PFSK-1 (cell line): ENCODE results near the gene MAD1L1.

Experiments used
- FOXP2 ChIP-seq: optimal IDR thresholded peaks from 2 replicates; pipeline ENCODE3; 2011; ENCODE audit warnings: borderline replicate concordance, control low read depth, inconsistent platforms; ENCODE audit not compliant: insufficient read depth; ENCODE audit errors: extremely low read length, extremely low read depth
- POLR2AphosphoS5 ChIP-seq: IDR thresholded peaks from 2 replicates; pipeline ENCODE4 v1.6.1; 2012; ENCODE audit warnings: low read depth, mild to moderate bottlenecking, control low read depth, low read length, moderate library complexity
- SIN3A ChIP-seq: IDR thresholded peaks from 2 replicates; pipeline ENCODE4 v1.6.1; 2012; ENCODE audit warnings: mild to moderate bottlenecking, low read length, moderate library complexity, borderline replicate concordance; ENCODE audit not compliant: insufficient read depth
- TAF1 ChIP-seq: IDR thresholded peaks from 2 replicates; pipeline ENCODE4 v1.6.1; 2012; ENCODE audit warnings: low read length, control low read depth, borderline replicate concordance; ENCODE audit not compliant: insufficient read depth
- TF ChIP-seq, protein P1 (sequence below), 2 experiments: IDR thresholded peaks; 2 replicates each; pipeline versions ENCODE4 v1.6.1 to v1.8.0; 2011 to 2012; ENCODE audit warnings: low read depth in 2 of 2, low read length in 2 of 2, control low read depth in 1 of 2, inconsistent platforms in 1 of 2, mild to moderate bottlenecking in 1 of 2, moderate library complexity in 1 of 2; ENCODE audit not compliant: insufficient read depth in 1 of 2

The MAD1L1 gene

DNA sequence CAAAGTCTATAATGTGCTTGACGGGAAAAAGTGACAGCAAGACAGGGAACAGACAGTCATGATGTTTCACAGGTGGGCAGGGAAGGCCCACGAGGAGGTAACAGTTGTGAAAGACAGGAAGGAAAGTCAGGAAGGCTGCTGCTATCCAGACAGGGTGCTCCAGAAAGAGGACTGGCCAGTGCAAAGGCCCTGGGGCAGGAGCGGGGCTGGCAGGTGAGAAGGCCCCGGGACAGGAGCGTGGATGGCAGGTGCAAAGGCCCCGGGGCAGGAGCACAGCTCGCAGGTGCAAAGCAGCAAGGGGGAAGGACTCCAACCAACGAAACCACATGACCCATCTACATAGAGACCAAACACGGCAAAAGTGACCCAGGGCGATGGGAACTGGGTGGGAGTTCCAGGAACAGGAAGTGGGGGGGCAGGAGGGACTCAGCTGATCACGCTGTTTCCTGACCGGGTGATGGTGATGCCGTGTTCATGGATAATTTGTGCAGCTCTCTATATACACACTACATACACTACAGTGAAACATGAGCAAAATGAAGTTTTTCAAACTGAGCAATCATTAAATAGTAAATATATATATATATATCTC is 138.2 kb downstream of the MAD1L1 start:
- TF ChIP-seq POLR2AphosphoS5 (no peak), SIN3A (no peak), TAF1 (no peak), FOXP2 (no peak)
- TF ChIP-seq, protein P1, sequence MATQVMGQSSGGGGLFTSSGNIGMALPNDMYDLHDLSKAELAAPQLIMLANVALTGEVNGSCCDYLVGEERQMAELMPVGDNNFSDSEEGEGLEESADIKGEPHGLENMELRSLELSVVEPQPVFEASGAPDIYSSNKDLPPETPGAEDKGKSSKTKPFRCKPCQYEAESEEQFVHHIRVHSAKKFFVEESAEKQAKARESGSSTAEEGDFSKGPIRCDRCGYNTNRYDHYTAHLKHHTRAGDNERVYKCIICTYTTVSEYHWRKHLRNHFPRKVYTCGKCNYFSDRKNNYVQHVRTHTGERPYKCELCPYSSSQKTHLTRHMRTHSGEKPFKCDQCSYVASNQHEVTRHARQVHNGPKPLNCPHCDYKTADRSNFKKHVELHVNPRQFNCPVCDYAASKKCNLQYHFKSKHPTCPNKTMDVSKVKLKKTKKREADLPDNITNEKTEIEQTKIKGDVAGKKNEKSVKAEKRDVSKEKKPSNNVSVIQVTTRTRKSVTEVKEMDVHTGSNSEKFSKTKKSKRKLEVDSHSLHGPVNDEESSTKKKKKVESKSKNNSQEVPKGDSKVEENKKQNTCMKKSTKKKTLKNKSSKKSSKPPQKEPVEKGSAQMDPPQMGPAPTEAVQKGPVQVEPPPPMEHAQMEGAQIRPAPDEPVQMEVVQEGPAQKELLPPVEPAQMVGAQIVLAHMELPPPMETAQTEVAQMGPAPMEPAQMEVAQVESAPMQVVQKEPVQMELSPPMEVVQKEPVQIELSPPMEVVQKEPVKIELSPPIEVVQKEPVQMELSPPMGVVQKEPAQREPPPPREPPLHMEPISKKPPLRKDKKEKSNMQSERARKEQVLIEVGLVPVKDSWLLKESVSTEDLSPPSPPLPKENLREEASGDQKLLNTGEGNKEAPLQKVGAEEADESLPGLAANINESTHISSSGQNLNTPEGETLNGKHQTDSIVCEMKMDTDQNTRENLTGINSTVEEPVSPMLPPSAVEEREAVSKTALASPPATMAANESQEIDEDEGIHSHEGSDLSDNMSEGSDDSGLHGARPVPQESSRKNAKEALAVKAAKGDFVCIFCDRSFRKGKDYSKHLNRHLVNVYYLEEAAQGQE (IDR thresholded peaks at IDR 0.05; ENCODE audit: insufficient read depth in 1 of 2, low read depth in 2 of 2, low read length in 2 of 2) = no peak

DNA sequence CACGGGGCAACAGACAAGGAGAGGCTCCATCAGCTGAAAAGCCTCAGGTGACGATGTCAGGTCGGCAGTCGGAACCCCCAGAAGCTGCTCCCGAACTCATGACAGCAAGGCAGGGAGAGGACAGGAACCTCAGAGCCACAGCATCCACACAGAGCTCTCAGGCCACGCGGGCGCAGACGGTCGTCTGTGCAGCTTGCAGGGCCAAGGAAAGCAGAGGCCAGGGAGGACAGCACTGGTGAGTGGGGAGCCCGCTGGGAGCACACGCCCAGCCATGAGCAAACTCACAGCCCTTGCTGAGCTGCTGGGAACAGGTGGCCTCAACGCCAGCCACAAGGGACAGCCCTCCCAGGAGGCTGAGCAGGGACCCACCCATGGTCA is 138.9 kb downstream of the MAD1L1 start:
- no peak for TF ChIP-seq POLR2AphosphoS5

DNA sequence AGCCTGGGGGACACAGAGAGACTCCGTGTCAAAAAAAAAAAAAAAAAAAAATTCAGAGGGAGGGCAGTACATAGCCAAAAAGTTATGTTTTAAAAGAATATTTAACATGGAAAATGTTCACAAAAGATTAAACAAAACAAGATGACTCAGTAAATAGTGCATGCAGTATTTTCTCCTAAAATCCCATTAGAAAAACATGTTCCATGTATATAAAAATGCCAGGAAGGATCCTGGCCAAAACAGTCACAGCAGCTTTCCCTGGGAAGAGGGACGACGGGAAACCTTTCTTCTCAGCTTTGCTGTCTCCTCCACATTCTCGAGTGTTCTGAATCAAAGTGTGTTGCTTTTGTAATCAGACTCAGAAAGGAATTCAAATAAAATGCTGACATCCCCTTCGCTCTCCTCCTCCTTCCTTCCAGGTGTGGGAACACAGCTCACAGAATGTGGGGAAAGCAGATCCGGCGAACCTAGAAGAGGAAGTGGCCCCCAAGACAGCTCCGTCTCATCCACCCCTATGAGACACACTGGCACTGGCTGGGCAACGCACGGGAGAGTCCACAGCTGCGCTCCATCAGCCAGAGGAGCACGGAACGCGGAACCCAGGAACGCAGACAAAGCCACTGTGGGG is 139.4 kb downstream of the MAD1L1 start:
- no peak for TF ChIP-seq POLR2AphosphoS5
- TF ChIP-seq FOXP2 = no peak
- TF ChIP-seq, protein P1 (IDR thresholded peaks at IDR 0.05; ENCODE audit: insufficient read depth in 1 of 2, low read depth in 2 of 2, low read length in 2 of 2) = no peak
- no peak for TF ChIP-seq SIN3A
- TF ChIP-seq TAF1 = no peak

DNA sequence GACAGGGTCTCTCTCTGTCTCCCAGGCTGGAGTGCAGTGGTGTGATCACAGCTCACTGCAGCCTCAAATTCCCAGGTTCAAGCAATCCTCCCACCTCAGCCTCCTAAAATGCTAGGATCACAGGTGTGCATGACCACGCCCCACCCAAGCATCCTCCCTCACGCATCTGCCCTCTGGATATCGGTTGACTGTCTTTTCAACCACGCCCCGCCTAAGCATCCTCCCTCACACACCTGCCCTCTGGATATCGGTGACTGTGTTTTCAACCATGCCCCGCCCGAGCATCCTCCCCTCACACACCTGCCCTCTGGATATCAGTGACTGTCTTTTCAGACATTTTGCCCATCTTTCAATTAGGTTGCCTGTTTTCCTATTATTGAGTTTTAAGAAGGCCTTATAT is 140.5 kb downstream of the MAD1L1 start:
- TF ChIP-seq SIN3A = no peak
- TF ChIP-seq, protein P1 (IDR thresholded peaks at IDR 0.05; ENCODE audit: insufficient read depth in 1 of 2, low read depth in 2 of 2, low read length in 2 of 2) = no peak
- no peak for TF ChIP-seq TAF1

DNA sequence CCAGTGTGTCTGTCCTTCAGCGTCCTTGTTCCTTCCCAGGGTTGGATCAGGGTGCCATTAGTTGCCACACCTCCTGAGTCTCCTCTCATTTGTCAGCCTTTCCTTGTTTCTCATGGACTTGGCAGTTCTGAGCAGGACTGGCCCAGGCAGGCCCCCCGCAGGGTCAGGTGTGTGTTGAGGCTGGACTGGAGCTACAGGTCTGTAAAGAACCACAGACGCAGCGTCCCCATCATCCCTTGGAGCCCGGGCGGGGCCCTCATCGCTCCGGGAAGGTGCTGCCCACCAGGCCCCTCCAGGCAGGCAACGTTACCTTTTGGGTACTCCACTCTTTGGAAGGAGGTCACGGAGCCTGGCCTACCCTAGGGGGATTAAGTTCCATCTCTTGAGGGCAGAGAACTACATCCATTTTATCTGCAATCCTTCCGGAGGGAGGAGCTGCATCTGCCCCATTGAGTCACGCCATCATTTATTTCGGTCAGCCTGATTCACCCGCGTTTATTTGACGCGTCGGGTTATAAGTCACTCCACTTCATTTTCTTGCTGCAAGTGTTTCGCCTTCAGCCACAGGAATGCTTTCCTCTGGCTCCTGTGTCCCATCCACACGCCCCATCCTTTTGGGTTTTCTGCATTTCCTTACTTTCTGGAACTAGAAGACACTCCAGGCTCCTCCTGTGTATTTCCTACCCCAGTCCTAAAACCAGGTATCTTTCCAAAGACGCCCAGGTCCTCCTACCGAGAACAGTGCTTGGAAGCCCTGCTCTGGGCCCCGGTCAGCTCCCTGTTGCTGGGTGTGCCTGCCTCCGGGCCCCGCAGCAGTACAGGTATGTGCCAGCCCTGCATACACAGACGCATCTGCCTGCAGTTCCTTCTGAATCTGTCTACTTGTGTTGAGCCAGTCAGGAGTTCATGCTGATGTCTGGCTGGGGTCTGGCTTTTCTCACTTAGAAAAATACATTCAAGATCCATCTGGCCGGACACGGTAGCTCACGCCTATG is 141.9 kb downstream of the MAD1L1 start:
- no peak for TF ChIP-seq FOXP2
- TF ChIP-seq POLR2AphosphoS5 = no peak
- no peak for TF ChIP-seq SIN3A

DNA sequence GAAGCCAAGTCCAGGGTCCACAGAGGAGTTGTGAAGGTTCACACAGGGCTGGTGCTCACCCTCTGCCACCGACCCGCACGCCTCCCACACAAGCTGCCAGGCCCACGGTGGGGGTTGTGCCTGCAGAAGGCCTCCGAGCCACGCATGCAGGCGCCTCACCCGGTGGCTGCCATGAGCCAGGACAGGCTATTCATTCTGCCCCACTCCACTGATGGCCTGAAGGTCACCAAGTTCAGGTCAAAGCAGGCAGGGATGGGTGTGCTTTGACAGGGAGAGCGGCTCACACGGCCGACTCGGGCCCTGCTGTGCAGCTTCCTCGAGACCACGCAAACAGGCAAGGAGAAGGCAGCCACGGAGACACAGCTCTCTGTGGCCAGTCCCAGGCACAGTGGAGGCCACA is 143.9 kb downstream of the MAD1L1 start:
- TF ChIP-seq, protein P1 (IDR thresholded peaks at IDR 0.05; ENCODE audit: insufficient read depth in 1 of 2, low read depth in 2 of 2, low read length in 2 of 2) = no peak
- TF ChIP-seq POLR2AphosphoS5 (no peak), SIN3A (no peak), TAF1 (no peak), FOXP2 (no peak)
